HG03135 (cell line): Measurements from ENCODE around the gene MRPL45.
"Not testable (repeated sequence)": the region's sequence is repeated elsewhere in the genome, so short reads cannot be mapped to it uniquely, and the experiment has no call there.

Experiments used
- ATAC-seq: cut with Tn5 transposase; IDR thresholded peaks from one replicate; pipeline ENCODE4 v1.9.1; 2021; ENCODE audit warnings: mild to moderate bottlenecking, moderate library complexity; ENCODE audit not compliant: unreplicated experiment

MRPL45 gene

DNA sequence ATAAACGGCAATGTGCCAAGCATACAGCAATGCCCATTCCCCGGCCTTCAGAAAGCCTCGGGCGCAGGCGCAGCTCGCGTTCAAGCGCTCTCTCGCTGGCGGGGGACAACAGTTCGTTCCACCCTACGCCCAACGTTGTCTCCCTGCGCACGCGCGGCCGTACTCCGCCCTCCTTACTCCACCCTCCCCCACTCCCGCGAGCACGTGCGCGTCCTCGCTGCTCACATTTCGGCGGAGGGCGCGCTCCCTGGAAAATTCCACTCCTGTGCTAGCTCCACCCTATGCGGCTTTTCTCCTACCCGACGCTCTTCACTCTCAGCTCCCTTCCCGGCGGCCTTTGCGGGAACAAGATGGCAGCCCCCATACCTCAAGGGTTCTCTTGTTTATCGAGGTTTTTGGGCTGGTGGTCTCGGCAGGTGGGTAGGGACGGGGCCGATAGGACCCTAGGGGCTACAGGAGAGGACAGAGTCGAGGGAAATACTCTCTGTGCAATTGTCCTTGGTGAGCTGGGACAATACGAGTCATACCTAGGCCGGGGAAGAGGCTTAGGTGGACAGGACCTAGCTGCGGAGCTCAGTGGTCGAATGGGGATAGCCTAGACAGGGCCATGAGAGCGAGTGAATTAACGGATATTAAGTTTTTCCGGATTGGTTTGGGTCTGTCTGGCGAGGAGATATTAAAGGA is at the start of gene MRPL45:
Gene MRPL45 (plus strand): TSS at position 335 of the 684 bp plus-strand sequence. CDS start 16 bp downstream, at position 351.
- ATAC-seq: peak; percentile 97

DNA sequence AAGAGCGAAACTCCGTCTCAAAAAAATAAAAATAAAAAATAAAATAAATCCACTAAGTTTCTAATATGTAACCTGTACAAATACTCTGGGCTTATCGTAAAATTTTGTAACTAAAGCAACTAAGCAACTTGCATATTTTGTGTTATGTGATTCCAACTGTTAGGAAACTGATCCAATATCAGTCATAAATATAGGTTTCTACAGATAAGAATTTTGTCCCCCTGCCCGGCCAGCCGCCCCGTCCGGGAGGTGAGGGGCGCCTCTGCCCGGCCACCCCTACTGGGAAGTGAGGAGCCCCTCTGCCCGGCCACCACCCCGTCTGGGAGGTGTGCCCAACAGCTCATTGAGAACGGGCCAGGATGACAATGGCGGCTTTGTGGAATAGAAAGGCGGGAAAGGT is 43.8 kb upstream of the MRPL45 start:
- not testable (repeated sequence) for ATAC-seq

DNA sequence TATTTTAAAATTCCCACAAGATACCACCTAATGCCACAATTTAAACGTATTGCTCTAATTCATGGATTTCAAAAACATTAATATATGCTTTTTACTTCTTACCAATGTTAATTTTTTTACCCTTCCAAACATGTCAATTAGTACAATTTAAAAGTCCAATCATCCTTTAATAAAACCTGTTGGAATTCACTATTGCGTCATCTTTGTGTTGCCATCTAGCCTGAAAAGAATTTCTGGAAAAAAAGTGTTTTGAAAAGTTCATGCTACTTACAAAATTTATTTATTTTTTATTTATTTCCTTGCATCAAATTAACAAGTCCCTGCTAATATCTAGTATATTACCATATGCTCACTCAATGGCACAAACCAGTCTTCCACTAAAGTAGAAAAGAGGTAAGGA is 42.6 kb upstream of the MRPL45 start:
- not testable (repeated sequence) for ATAC-seq

DNA sequence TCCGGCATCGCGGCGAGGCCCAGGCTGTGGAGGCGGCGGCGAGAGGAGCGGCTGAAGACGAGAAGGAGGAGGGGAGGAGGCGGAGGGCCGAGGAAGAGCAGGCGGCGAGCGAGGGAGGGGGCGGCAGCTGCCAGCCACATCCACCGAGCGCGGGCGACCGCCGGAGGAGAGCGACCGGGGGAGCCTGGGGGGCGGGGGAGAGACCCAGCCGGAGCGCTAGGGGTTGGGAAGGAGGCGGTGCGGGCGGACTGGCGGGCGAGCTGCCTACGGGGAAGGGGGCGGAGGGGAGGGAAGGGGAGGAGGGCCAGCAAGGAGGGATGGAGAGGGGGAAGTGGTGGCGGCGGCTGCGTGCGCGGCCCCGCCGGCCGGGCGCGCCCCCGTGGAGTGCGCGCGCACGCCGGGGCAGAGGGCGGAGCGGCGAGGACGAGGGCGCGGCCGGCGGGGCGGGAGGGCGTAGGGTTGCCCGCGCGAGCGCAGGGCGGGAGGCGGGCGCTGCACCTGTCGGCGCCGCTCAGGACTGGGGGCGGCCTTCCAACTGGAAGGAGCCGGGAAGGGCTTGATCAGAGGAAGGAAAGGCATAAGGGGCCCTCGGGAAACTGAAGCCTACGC is 39.9 kb upstream of the MRPL45 start:
- ATAC-seq: peak; percentile 68

DNA sequence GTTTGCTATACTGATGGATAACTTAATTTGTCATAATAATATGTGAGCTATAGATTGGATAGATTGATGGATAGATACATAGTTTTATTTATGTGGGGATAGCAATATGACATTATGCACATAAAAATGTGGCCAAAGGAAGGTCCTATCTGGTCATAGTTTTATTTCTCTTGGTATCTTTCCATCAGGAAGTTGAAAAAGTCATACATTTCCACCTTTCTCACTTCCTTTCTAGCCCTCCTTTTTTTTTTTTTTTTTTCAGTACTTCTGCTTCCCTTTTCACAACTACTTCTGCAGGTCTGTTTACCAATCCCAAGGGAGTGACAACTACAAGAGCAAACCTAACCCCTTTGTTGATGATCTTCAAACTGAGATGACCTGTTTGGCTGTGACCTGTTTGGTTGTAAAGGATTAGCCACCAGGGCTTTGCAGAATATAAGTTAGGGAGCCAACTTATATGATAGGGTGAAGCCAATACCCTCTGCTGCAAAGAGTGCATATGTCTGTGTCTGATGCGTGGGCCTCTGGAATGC is 30.9 kb upstream of the MRPL45 start:
- ATAC-seq: not testable (repeated sequence)

DNA sequence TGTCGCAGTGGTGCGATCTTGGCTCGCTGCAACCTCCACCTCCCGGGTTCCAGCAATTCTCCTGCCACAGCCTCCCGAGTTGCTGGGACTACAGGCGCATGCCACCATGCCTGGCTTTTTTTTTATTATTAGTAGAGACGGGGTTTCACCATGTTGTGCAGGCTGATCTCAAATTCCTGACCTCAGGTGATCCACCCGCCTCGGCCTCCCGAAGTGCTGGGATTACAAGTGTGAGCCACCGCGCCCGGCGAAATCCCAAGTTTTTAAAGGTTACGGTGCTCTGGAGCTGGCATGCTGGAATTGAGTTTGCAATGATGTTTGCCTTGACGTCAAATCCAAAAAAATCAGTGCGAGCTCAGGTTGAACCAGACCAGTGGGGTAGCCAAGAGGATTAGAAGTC is 30.4 kb upstream of the MRPL45 start:
- ATAC-seq: not testable (repeated sequence)

DNA sequence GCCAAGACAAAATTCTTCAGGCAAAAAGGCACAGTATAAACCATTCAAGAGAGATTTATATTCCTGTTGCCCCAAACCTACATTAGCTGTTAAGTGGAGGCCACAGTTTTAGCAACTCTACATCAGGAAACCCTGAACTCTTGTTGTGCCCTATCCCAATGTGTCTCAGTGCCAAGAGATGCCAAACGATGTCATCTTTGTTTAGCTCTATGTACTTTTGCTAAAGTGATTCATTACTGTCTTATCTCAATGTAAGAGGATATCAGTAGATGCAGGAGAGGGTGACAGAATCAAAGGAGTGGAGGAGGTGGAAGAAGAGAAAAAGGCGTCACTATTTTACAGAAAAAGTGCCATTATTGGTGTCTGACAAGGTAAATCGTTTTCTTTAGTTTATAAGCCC is 28.8 kb upstream of the MRPL45 start:
- not testable (repeated sequence) for ATAC-seq

DNA sequence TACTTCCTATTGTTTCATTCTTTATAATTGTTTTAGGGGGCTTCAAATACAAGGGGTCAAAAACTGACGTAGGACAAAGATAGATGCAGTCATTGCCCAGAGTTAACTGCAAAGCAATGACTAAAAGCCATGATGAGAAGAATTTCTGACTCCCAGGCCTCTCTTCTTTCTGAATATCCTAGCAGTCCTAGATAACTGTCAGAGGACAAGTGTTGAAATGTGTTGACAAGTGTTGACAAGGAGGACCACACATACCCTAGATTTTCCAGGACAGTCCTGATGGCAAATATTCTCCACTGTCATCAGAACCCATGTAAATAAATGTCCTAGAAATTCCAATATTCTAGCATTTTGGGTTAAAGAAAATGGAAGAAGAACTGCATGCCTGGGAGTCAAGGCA is 27.9 kb upstream of the MRPL45 start:
- not testable (repeated sequence) for ATAC-seq

DNA sequence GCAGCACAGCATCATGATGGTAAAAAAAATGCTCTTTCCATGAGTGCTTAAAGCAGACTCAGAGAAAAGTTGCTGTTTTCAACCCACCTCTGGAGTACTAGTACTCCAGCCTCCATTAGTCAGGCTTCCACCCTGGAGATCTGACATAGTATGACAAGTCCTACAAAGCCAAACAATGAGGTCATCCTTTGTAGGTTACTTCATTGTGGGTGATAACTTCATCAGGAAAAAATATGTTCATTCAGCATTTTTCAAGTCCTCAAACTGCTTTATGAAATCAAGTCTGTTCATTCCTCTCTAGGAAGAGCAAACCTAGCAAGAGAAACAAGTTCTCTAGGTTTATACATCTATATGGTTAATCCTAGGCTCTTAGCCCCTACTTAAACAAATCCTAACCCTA is 27.4 kb upstream of the MRPL45 start:
- not testable (repeated sequence) for ATAC-seq

DNA sequence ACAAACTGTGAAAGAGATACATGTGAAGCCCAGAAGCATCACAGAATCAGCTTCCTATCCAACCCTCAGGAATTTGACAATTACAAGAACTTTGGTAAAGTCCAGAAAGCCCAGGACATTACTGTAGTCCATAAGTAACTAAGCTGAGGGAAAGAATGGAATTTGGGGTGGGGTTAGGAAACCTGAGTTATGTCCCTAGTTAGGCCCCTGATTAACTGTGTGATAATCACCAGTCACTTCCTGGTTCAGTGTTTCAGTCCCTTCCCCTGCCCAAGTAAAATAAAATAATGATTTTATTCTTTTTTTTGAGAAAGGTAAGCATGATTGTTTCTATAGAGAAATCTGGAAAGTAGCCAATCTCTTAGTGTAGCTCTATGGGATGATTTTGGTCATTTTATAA is 11.0 kb upstream of the MRPL45 start:
- not testable (repeated sequence) for ATAC-seq

DNA sequence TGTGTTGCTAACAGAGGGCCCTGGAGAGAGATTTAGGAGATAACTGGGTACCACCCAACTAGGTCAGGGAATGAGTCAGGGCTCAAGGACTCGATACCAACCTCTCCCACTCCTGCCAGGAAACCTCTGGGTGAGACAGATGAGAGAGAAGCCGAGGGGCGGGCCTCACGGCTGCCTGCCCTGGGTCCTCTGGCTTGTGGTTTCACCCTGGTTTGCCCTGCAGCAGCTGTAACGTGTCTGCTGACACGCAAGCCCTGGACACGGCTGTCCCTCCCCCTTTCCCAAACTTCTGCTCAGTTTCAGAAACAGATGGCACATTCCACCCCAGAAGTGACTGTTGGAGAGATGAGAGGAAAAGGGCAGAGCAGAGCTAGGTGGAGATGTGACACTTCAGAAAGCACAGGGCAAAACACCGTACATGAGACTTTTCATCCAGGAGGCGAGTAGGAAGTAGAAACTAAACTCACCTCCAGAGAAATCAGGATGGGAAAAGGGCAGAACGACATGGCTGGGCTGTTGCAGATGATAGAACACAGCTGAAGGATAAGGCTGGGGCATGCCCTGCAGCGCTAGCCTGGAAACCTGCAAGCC is 10.4 kb upstream of the MRPL45 start:
- not testable (repeated sequence) for ATAC-seq

DNA sequence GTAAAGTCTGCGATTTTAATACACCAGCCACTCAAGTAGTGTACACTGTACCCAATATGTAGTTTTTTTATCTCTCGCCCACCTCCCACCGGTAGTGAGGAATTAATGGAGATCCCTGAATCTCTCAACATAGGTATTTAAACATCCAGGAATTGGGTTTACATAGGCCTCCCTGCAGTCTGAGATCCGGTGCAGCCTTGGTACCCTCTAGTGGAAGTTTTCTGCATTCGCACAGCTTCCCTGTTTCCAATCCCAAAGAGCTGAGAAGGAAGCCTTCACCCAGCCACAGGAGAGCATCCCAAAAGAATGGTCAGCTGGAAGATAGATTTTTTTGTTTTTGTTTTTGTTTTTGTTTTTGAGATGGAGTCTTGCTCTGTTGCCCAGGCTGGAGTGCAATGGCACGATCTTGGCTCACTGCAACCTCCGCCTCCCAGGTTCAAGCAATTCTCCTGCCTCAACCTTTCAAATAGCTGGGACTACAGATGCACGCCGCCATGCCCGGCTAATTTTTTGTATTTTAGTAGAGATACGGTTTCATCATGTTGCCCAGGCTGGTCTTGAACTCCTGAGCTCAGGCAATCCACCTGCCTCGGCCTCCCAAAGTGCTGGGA is 8.6 kb upstream of the MRPL45 start:
- ATAC-seq: not testable (repeated sequence)

DNA sequence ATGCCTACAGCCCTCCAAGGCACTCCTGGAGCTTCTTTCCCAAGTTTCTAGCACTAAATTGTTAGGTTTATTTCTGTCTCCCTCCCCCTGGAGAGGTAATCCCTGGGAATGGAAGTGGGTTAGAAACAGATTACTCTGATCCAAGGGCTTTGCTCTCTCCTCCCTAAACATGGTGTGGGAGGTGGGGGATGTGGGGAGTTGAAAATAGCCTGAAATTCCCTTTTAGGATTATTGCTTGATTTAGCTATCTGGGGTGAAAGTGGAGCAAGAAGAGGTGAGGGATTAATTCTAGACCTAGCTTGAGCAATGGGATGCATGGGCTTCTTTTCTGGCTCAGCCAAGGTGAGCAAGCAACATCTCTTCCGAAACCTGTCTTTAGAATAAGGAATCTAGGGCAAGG is 7.2 kb upstream of the MRPL45 start:
- not testable (repeated sequence) for ATAC-seq

DNA sequence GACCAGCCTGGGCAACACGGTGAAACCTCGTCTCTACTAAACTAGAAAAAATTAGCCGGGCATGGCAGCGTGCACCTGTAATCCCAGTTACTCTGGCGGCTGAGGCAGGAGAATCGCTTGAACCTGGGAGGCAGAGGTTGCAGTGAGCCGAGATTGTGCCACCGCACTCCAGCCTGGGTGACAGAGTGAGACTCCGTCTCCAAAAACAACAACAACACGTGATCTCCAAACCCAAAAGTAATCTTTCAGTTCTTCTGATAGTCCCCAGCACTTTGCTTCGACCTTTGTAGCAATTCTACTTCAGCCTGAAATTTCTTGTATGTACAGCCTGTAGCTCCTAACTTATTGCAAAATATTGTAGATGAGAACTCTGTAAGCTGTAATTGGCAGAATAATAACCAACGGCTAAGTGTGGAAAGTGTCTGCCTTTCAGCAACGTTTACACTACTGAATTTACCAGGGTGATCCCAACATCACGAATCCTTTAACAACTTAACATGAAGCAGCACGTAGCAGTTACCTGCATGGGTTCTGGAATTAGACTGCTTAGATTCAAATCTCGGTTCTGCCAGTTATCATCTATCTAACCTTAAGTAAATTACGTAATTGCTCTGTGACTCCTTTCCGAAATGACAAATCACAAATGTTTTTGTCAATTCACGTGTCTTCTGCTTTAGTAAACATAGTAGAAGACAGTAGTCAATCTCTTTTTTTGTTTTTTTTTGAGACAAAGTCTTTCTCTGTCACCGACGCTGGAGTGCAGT is 1.2 kb upstream of the MRPL45 start:
- ATAC-seq: not testable (repeated sequence)

DNA sequence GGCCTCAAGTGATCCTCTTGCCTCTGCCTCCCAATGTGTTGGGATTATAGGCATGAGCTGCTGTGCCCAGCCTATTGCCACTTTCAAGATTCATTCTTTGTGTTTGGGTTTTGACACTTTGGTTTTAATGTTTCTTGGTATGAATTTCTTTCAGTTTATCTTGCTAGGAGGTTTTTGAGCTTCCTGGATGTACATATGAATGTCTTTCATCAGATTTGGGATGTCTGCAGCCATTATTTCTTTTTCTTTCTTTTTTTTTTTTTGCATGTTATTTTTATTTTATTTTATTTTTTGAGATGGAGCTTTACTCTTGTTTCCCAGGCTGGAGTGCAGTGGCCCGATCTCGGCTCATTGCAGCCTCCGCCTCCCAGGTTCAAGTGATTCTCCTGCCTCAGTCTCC is 18.5 kb downstream of the MRPL45 start:
- no peak for ATAC-seq

DNA sequence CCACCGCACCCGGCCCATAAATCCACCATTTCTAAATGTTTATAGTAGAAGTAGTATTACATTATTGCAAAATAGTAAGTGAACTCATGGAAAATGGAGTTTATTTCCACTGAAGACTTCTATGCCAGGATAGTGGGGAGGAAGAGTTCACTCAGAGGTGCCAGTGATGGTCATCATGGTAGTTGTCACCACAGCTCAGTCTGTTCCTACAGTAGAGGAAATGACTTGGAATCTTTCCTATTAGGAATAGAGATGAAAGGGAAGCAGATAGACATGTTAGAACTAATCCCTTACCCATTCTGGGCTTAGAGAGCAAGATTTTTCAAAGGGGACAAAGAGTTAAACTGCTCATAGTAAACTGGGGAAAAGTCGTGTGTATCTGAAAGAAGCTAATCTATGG is 20.1 kb downstream of the MRPL45 start:
- no peak for ATAC-seq

DNA sequence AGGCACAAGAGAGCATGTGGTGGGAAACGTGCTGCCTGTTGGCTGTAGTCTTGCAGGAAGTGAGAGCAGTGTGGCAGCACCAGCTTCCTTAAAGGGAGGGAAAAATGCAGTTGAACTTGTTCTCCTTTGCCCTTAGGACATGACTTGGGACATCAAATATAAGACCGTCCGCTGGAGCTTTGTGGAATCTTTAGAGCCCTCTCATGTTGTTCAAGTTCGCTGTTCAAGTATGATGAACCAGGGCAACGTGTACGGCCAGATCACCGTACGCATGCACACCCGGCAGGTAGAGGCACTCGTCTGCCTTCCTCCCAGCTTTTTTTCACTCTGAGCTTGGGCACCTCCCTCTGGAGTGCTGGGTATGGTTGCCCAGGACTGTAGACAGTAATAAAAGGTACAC is 23.5 kb downstream of the MRPL45 start:
- ATAC-seq: no peak

DNA sequence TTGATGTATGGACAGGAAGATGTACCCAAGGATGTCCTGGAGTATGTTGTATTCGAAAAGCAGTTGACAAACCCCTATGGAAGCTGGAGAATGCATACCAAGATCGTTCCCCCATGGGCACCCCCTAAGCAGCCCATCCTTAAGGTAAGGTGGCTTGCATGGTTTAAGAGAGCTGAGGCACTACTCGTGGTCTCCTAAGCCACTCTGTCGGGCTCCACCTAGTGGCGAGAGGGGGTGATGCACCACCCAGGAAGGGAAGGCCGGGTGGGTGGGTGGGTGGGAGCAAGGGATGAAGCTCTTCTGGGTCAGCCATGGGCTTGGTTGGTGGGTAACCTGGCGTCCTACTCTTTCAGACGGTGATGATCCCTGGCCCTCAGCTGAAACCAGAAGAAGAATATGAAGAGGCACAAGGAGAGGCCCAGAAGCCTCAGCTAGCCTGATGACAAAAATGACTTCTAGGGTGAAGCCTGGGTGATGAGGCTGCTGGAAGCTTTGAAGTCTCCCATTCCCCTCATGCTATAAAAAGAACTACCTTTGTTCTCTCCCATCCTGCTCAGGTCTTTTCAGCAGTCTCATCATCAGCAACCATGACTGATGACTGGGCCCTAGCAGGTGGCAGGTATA is 25.3 kb downstream of the MRPL45 start:
- no peak for ATAC-seq

DNA sequence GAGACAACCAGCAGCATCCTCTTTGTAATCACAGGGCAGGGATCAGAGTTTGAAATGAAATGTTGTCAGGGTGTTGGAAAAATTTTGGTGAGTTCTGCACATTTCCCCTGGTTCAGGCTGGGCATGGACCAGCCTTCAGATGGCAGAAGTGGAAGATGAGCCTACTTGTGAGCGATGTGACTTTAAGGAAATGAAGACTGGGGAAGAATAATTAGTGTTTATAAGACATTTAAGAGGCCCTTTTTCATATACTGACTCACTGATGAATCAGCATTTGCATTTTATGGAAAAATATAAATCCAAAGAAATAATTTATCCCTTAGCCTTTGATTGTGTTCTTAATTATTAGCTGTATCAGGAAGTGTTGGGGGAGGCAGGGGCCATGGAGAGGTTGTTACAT is 25.9 kb downstream of the MRPL45 start:
- no peak for ATAC-seq

DNA sequence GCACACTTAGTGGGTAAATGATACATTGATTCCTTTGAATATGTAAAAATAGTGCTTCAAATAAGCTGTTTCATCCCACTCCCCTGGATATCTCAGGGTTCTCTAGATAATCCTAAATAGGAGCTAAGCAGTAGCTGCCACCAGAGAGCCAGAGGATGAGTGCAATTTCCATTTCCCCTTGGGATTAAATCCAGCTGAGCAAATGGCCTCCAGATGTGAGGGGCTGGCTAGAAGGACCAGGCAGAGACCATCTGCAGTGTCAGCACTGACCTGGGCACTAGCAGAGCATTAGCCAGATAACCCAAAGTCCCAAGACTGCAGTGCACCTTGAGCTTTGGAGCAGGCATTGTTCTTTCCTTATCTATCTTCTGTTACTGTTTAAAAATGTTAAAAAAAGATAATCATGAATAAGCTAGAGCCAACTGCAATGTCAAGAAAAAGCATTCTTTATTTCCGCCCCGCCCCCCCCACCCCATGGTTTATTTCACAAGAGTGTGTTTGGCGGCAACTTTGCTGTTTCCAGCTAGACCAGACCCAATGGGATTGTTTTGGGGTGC is 27.3 kb downstream of the MRPL45 start:
- ATAC-seq: no peak
